ENCODE measurements around the gene EXOC4. TPM values are rescaled to one million over a fixed set of nuclear protein-coding genes. Genes with fewer than 3 reads are reported as not detected.

Gene EXOC4
- total RNA-seq, 1 experiment from 2014 or later, result 66.2 TPM

GRCh38 chr7:133358708-133359107, 105.8 kb downstream of the EXOC4 start:
- H3K4me1 Mint-ChIP-seq (ENCODE audit: low read depth, unreplicated experiment), result no peaks in the 10 kb centered on the region
- H3K27me3 Mint-ChIP-seq (ENCODE audit: insufficient read depth, unreplicated experiment), result no peaks in the 10 kb centered on the region
- peaks cover 14% of the 10 kb centered on the region for H3K9me3 Mint-ChIP-seq (ENCODE audit: unreplicated experiment)
- no peak overlapping the region for H3K4me3 Mint-ChIP-seq (ENCODE audit: unreplicated experiment)
- no TSS peak for BruUV-seq (replicated peaks)
- Histone ChIP-seq H3K9me3 (no peaks in the 10 kb centered on the region), H3K4me1 (no peaks in the 10 kb centered on the region; the same call in 1 of the 2 replicates), H3K4me3 (ENCODE audit: low read depth, low read length) (no peak overlapping the region), H3K27me3 (replicated peaks; ENCODE audit: control insufficient read depth, insufficient read depth, low read length) (no peaks in the 10 kb centered on the region), H3K36me3 (ENCODE audit: control insufficient read depth, insufficient read depth, low read length) (no peaks in the 10 kb centered on the region)
- DNase-seq, result no peak
- H3K36me3 Mint-ChIP-seq (ENCODE audit: insufficient read depth, unreplicated experiment), result no peaks in the 10 kb centered on the region
- H3K27ac Mint-ChIP-seq (ENCODE audit: unreplicated experiment), result no peak overlapping the region
- ChIA-PET CTCF (no interaction called here), POLR2A (no interaction called here)
- TF ChIP-seq CTCF (IDR thresholded peaks at IDR 0.05; ENCODE audit: insufficient read depth in 1 of 2, low read depth in 1 of 2, low read length in 1 of 2, severe bottlenecking in 1 of 2, unreplicated experiment in 1 of 2), result no peak
- intact Hi-C loops (cut with micrococcal nuclease; ENCODE audit: unreplicated experiment), result no loop called here

DNA sequence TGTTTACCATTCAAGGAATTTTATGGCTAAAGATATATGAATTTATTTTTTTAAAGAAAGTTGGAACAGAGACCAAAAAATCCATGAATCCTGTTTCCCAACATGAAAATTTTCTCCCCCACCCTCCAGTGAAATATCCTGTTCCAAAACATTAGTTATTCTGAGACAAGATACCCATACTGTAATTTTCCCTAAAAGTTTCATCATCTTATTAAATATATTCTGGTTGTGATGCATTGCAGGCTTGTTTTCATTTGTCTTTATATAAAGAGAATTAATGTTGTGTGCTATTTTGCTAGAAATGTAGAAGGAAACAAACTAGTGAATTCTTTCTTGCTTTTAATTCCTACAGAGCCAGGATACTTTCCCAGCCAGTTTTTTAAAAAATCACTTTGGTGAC, 106.6 kb downstream of the EXOC4 start:
- Histone ChIP-seq H3K27me3 (replicated peaks; ENCODE audit: control insufficient read depth, insufficient read depth, low read length) (no peaks in the 10 kb centered on the region), H3K36me3 (ENCODE audit: control insufficient read depth, insufficient read depth, low read length) (no peaks in the 10 kb centered on the region), H3K4me1 (no peaks in the 10 kb centered on the region; the same call in 1 of the 2 replicates), H3K9me3 (no peaks in the 10 kb centered on the region), H3K4me3 (ENCODE audit: low read depth, low read length) (no peak overlapping the region)
- ChIA-PET POLR2A (no interaction called here), CTCF (no interaction called here)
- H3K9me3 Mint-ChIP-seq (ENCODE audit: unreplicated experiment), result peaks cover 9% of the 10 kb centered on the region
- no peak overlapping the region for H3K27ac Mint-ChIP-seq (ENCODE audit: unreplicated experiment)
- H3K27me3 Mint-ChIP-seq (ENCODE audit: insufficient read depth, unreplicated experiment), result no peaks in the 10 kb centered on the region
- no TSS peak for BruUV-seq (replicated peaks)
- H3K4me1 Mint-ChIP-seq (ENCODE audit: low read depth, unreplicated experiment), result no peaks in the 10 kb centered on the region
- intact Hi-C loops (cut with micrococcal nuclease; ENCODE audit: unreplicated experiment), result no loop called here
- H3K36me3 Mint-ChIP-seq (ENCODE audit: insufficient read depth, unreplicated experiment), result no peaks in the 10 kb centered on the region
- no peak overlapping the region for H3K4me3 Mint-ChIP-seq (ENCODE audit: unreplicated experiment)
- TF ChIP-seq CTCF (IDR thresholded peaks at IDR 0.05; ENCODE audit: insufficient read depth in 1 of 2, low read depth in 1 of 2, low read length in 1 of 2, severe bottlenecking in 1 of 2, unreplicated experiment in 1 of 2), result no peak
- no peak for DNase-seq

- intact Hi-C loops (cut with micrococcal nuclease; ENCODE audit: unreplicated experiment), result no loop called here
- Histone ChIP-seq H3K4me3 (ENCODE audit: low read depth, low read length) (no peak overlapping the region), H3K4me1 (no peaks in the 10 kb centered on the region; the same call in 1 of the 2 replicates), H3K36me3 (ENCODE audit: control insufficient read depth, insufficient read depth, low read length) (no peaks in the 10 kb centered on the region), H3K27me3 (replicated peaks; ENCODE audit: control insufficient read depth, insufficient read depth, low read length) (no peaks in the 10 kb centered on the region), H3K9me3 (no peaks in the 10 kb centered on the region)
- Mint-ChIP-seq H3K36me3 (ENCODE audit: insufficient read depth, unreplicated experiment) (no peaks in the 10 kb centered on the region), H3K4me3 (ENCODE audit: unreplicated experiment) (no peak overlapping the region), H3K27ac (ENCODE audit: unreplicated experiment) (no peak overlapping the region), H3K9me3 (ENCODE audit: unreplicated experiment) (peaks cover 9% of the 10 kb centered on the region), H3K4me1 (ENCODE audit: low read depth, unreplicated experiment) (no peaks in the 10 kb centered on the region), H3K27me3 (ENCODE audit: insufficient read depth, unreplicated experiment) (no peaks in the 10 kb centered on the region)
- ChIA-PET POLR2A (no interaction called here), CTCF (no interaction called here)
- no peak for TF ChIP-seq CTCF (IDR thresholded peaks at IDR 0.05; ENCODE audit: insufficient read depth in 1 of 2, low read depth in 1 of 2, low read length in 1 of 2, severe bottlenecking in 1 of 2, unreplicated experiment in 1 of 2)
- BruUV-seq (replicated peaks), result no TSS peak
- no peak for DNase-seq
These were observed 107.3 kb downstream of the EXOC4 start for GRCh38 chr7:133360201-133360600.
